Kidney epithelial cell (primary cell): ENCODE measurements around the gene ALG12. TPM values are rescaled to one million over a fixed set of nuclear protein-coding genes. Genes with fewer than 3 reads are reported as not detected.

Experiments used
- DNase-seq: peaks from one replicate; pipeline ENCODE4 v3.0.0-alpha.2; 2010; ENCODE audit warnings: low read depth
- H3K27me3 ChIP-seq: 2 replicates; pipeline ENCODE4 v1.6.0; 2011; ENCODE audit warnings: low read length; ENCODE audit not compliant: control insufficient read depth, insufficient read depth
- H3K36me3 ChIP-seq: 2 replicates; pipeline ENCODE4 v1.5.1; 2011; ENCODE audit warnings: low read length; ENCODE audit not compliant: control insufficient read depth, insufficient read depth
- H3K4me3 ChIP-seq: 2 replicates; pipeline ENCODE4 v1.5.1; 2011; ENCODE audit warnings: low read depth, mild to moderate bottlenecking, control low read depth, low read length
- CTCF ChIP-seq: IDR thresholded peaks from 2 replicates; pipeline ENCODE4 v1.5.1; 2011; ENCODE audit warnings: mild to moderate bottlenecking, moderate library complexity, low read length, control low read depth, inconsistent platforms; ENCODE audit not compliant: insufficient read depth, poor library complexity, severe bottlenecking
- total RNA-seq: library from RNA; depleted of rRNA; stranded (reverse); fragments of >200 nt; gene quantifications from 2 replicates; pipeline ENCODE4 v1.2.3, GENCODE V29; 2015

ALG12 gene
- total RNA-seq, 1 donor from 2014 or later: 24.3 TPM

GRCh38 chr22:49850959-49851802 is 67.1 kb downstream of the ALG12 start:
- no peak for TF ChIP-seq CTCF
- H3K27me3 ChIP-seq: peaks cover 36% of the 10 kb centered on the region
- no peak overlapping the region for H3K4me3 ChIP-seq
- H3K36me3 ChIP-seq: no peaks in the 10 kb centered on the region
- no peak for DNase-seq

Other genes with a start within 250 kb of the ALG12 start
- 35.4 and 37.2 TPM in 2 replicates for gene BRD1, start 90.6 kb downstream of the ALG12 start, total RNA-seq
- 28.8 and 34.4 TPM in 2 replicates for gene ZBED4, start 64.6 kb downstream of the ALG12 start, total RNA-seq
- 59.1 and 68.2 TPM in 2 replicates for gene CRELD2, start 196 bp upstream of the ALG12 start, total RNA-seq
- gene PIM3, start 42.3 kb upstream of the ALG12 start, total RNA-seq: 66.9 and 77.3 TPM in 2 replicates
- not detected in 2 replicates for gene IL17REL, start 94.3 kb upstream of the ALG12 start, total RNA-seq
- not detected in 2 replicates for gene TTLL8, start 139.9 kb upstream of the ALG12 start, total RNA-seq
- gene MLC1, start 167.0 kb upstream of the ALG12 start, total RNA-seq: not detected in 2 replicates
- 0.21 and 1.7 TPM in 2 replicates for gene MOV10L1, start 171.6 kb upstream of the ALG12 start, total RNA-seq